ENCODE results near the gene ITGB2.
A peak's percentile ranks its signal among the peaks of the same experiment; 100 is the strongest.

The ITGB2 gene

DNA sequence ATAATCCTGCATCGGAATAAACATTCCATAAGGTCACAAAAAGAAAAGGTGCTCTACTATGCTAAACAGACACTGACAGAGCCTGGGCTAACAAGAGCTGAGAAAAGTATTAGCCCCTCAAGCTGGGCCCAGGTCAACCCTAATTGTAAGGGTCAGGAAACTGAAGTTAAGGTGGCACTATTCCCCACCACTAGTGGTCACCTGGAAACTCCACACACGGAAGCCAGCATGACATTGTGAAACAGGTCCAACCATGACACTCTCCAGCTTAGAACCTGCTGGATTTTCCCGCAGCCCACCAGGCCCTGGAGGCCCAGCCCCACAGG lies 48.4 kb downstream of the ITGB2 start:
- H3K4me2 ChIP-seq (ENCODE audit: low read length): peak overlapping the region; percentile 91
- no peaks in the 10 kb centered on the region for H4K20me1 ChIP-seq (ENCODE audit: insufficient read depth, low read length)
- TF ChIP-seq EZH2 (IDR thresholded peaks at IDR 0.05; ENCODE audit: borderline replicate concordance, low read length) (no peak), CTCF (IDR thresholded peaks at IDR 0.05; ENCODE audit: low read length) (no peak)
- H3K9ac ChIP-seq (ENCODE audit: low read length): peak overlapping the region; percentile 70; the same call in 1 of the 2 replicates
- H2AFZ ChIP-seq (ENCODE audit: low read length): no peak overlapping the region
- H3K27ac ChIP-seq (ENCODE audit: low read depth, low read length, poor library complexity, severe bottlenecking): no peak overlapping the region
- peaks cover 49% of the 10 kb centered on the region for H3K4me1 ChIP-seq (ENCODE audit: insufficient read depth, low read length, severe bottlenecking)
- H3F3A ChIP-seq (ENCODE audit: insufficient read depth, low read length): 0 out of 2 replicates have a peak, but pooled peaks cover 5% of the 10 kb centered on the region
- H3K36me3 ChIP-seq (ENCODE audit: insufficient read depth, low read length): peaks cover under 1% of the 10 kb centered on the region; the same call in 1 of the 2 replicates
- H3K27me3 ChIP-seq (ENCODE audit: insufficient read depth, low read length): no peaks in the 10 kb centered on the region; the same call in 1 of the 2 replicates
- no peaks in the 10 kb centered on the region for H3K9me2 ChIP-seq (ENCODE audit: low read depth, low read length)
- H3K4me3 ChIP-seq (ENCODE audit: low read depth, low read length, poor library complexity, severe bottlenecking): peak overlapping the region; percentile 80
- peaks cover 6% of the 10 kb centered on the region for H3K79me2 ChIP-seq (ENCODE audit: insufficient read depth, low read length)
- H3K9me3 ChIP-seq (ENCODE audit: low read length): no peaks in the 10 kb centered on the region

GRCh38 chr21:44871576-44872269 lies 49.0 kb downstream of the ITGB2 start:
- Histone ChIP-seq H3K9me2 (ENCODE audit: low read depth, low read length) (no peaks in the 10 kb centered on the region), H3K4me3 (ENCODE audit: low read depth, low read length, poor library complexity, severe bottlenecking) (peak overlapping the region; percentile 80), H3K9me3 (ENCODE audit: low read length) (no peaks in the 10 kb centered on the region), H3K36me3 (ENCODE audit: insufficient read depth, low read length) (peaks cover 6% of the 10 kb centered on the region), H3F3A (ENCODE audit: insufficient read depth, low read length) (0 out of 2 replicates have a peak, but pooled peaks cover 5% of the 10 kb centered on the region), H3K27ac (ENCODE audit: low read depth, low read length, poor library complexity, severe bottlenecking) (no peak overlapping the region), H2AFZ (ENCODE audit: low read length) (no peak overlapping the region), H3K79me2 (ENCODE audit: insufficient read depth, low read length) (peaks cover 6% of the 10 kb centered on the region), H3K9ac (ENCODE audit: low read length) (peak overlapping the region; percentile 18; the same call in 1 of the 2 replicates), H3K4me1 (ENCODE audit: insufficient read depth, low read length, severe bottlenecking) (peaks cover 54% of the 10 kb centered on the region), H4K20me1 (ENCODE audit: insufficient read depth, low read length) (no peaks in the 10 kb centered on the region), H3K4me2 (ENCODE audit: low read length) (peak overlapping the region; percentile 91), H3K27me3 (ENCODE audit: insufficient read depth, low read length) (no peaks in the 10 kb centered on the region; the same call in 1 of the 2 replicates)
- no peak for TF ChIP-seq CTCF (IDR thresholded peaks at IDR 0.05; ENCODE audit: low read length)
- TF ChIP-seq EZH2 (IDR thresholded peaks at IDR 0.05; ENCODE audit: borderline replicate concordance, low read length): no peak

DNA sequence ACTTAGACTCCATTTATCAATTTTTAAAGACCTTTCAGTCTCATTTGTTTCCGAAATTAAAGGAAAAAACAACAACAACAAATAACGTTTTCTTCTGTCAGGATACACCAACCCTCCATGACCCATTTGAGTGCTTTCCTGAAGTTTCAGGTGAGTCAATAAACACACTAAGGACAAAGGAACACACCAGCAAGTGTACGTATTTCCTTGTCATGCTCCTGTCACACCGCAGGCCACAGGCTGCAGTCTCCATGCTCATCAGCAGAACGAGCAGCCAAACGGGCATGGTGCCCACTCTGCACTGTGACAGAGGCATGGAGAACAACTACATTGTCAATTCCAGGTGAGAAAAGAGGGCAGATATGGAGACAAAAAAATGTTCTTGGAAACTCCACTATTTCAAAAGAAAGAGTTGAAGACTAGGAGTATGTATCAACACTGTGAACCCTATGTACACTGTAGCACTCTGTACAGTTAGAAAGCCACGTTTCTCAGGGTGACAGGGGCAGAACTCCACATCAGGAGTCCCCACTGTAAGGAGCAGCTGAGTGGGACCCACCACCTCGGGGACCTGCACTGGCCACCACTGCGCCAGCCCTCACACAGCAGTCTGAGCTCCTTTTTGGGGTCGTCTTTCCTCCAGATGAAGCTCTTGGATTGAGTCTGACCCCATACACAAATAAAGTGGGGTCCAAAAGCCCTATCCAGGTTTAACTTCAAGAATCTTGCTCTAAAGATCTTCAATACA lies 49.8 kb downstream of the ITGB2 start:
- no peak overlapping the region for H3K4me2 ChIP-seq (ENCODE audit: low read length)

More for the DNA sequence above, 49.8 kb downstream of the ITGB2 start:
- Histone ChIP-seq H3K36me3 (ENCODE audit: insufficient read depth, low read length) (peaks cover 6% of the 10 kb centered on the region), H3K27me3 (ENCODE audit: insufficient read depth, low read length) (no peaks in the 10 kb centered on the region; the same call in 1 of the 2 replicates), H3K4me1 (ENCODE audit: insufficient read depth, low read length, severe bottlenecking) (peaks cover 62% of the 10 kb centered on the region), H3K9me3 (ENCODE audit: low read length) (no peaks in the 10 kb centered on the region), H2AFZ (ENCODE audit: low read length) (no peak overlapping the region), H3K79me2 (ENCODE audit: insufficient read depth, low read length) (peaks cover 6% of the 10 kb centered on the region), H3K9ac (ENCODE audit: low read length) (no peak overlapping the region), H3K27ac (ENCODE audit: low read depth, low read length, poor library complexity, severe bottlenecking) (no peak overlapping the region), H3K4me3 (ENCODE audit: low read depth, low read length, poor library complexity, severe bottlenecking) (no peak overlapping the region), H4K20me1 (ENCODE audit: insufficient read depth, low read length) (no peaks in the 10 kb centered on the region), H3F3A (ENCODE audit: insufficient read depth, low read length) (0 out of 2 replicates have a peak, but pooled peaks cover 5% of the 10 kb centered on the region), H3K9me2 (ENCODE audit: low read depth, low read length) (no peaks in the 10 kb centered on the region)
- TF ChIP-seq EZH2 (IDR thresholded peaks at IDR 0.05; ENCODE audit: borderline replicate concordance, low read length) (no peak), CTCF (IDR thresholded peaks at IDR 0.05; ENCODE audit: low read length) (no peak)

All from OCI-LY1 (cell line).